Posterior vena cava (tissue), 2 donors: ENCODE measurements around the gene AOAH. TPM values are rescaled to one million over a fixed set of nuclear protein-coding genes. Genes with fewer than 3 reads are reported as not detected.

Experiments used
- DNase-seq: peaks from one replicate; pipeline ENCODE4 v3.0.0-alpha.2; 2020; ENCODE audit warnings: low spot score
- intact Hi-C, 2 donors: fragments of 100-400 bp; cut with DNase I; formaldehyde crosslinking; loops; one replicate each; pipeline versions ENCODE4 v1.14.1 to v1.14.2; 2022 to 2023
- total RNA-seq, 2 donors: library from RNA; stranded (reverse); fragmentation: NEBNext Ultra II Directional; extraction: Animal tissue kit (Norgen Biotek cat#: 25700); gene quantifications; one replicate each; pipeline ENCODE4 v1.2.1, GENCODE V29; 2021
- donor health status: DM: yes; HTN: yes; CAD: no.
- donor health status: DM: yes; HTN: yes; CAD: no.

AOAH gene
- total RNA-seq, 2 donors from 2014 or later, result 6.1 to 12.9 TPM

GRCh38 chr7:36597090-36597773, 127.1 kb downstream of the AOAH start:
- DNase-seq, result no peak
- intact Hi-C loops, result no loop called here

DNA sequence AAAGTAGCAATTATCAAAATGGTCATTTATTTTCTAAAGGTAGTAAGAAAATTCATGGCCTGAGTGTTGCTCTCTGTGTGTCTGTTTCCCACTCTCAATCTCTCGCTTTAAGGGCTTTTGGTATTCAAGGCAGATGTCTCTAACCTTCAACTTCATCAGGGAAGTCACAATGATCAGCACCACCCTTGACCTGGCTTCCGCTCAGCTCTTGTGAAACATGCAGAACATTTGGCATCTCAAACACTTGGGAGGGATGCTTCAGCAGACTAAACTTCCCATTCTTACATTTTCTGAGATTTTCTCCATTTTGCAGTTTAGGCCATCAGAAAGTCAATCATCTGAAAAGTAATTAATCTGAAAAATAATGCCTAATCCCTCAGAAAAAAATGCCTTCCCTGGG, 129.8 kb downstream of the AOAH start:
- DNase-seq, result no peak
- intact Hi-C loops, result no loop called here

- no peak for DNase-seq
- intact Hi-C loops, result no loop called here
These were observed 132.7 kb downstream of the AOAH start for GRCh38 chr7:36591636-36592035.

DNA sequence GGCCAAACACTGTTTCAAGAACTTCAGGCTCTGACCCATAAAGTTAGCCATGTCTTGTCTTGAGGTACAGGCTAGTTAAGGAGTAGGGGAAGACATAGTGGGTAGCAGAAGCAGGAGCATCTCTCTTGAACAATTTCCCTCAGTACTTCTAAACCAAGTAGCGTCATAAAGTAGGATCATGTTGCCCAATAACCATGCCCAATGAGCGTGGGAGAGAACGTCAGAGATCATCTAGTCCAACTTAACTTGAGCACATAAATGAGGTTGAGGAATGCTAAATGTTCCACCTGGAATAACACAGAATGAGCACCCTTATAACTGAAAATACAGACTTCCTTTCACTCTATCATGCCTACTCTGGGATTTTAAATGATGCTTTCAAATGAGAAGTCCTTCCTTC, 134.9 kb downstream of the AOAH start:
- DNase-seq, result no peak
- intact Hi-C loops, result no loop called here

DNA sequence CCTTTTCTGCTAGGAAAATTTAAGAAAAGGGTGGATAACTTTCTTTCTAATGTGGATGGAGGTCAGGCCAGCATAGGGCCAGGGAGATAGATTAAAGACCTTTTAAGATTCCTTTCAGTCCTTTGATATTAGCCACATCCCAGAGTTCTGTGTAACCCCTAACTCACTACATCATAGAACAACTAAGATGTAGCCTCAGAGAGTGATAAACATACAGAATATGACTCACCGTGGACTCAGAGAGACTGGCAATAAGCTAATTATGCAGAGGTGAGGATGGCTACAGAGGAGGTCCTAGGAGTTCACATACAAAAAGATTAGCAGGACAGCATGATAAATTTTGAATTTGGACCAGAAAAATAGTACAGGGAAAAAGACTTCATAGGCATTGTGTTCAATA, 141.0 kb downstream of the AOAH start:
- intact Hi-C loops, result no loop called here
- DNase-seq, result no peak

- no peak for DNase-seq
- intact Hi-C loops, result no loop called here
These were observed 148.5 kb downstream of the AOAH start for GRCh38 chr7:36575832-36576231.

GRCh38 chr7:36573066-36573465, 151.2 kb downstream of the AOAH start:
- intact Hi-C loops, result no loop called here
- no peak for DNase-seq

- intact Hi-C loops, result no loop called here
- DNase-seq, result no peak
These were observed 153.1 kb downstream of the AOAH start for GRCh38 chr7:36571190-36571560.

GRCh38 chr7:36570528-36571189, 153.6 kb downstream of the AOAH start:
- intact Hi-C loops, result no loop called here
- DNase-seq, result no peak

- no peak for DNase-seq
- intact Hi-C loops, result no loop called here
These were observed 155.8 kb downstream of the AOAH start for GRCh38 chr7:36568452-36568849.

- intact Hi-C loops, result no loop called here
- DNase-seq, result no peak
These were observed 156.4 kb downstream of the AOAH start for GRCh38 chr7:36567699-36568451.

DNA sequence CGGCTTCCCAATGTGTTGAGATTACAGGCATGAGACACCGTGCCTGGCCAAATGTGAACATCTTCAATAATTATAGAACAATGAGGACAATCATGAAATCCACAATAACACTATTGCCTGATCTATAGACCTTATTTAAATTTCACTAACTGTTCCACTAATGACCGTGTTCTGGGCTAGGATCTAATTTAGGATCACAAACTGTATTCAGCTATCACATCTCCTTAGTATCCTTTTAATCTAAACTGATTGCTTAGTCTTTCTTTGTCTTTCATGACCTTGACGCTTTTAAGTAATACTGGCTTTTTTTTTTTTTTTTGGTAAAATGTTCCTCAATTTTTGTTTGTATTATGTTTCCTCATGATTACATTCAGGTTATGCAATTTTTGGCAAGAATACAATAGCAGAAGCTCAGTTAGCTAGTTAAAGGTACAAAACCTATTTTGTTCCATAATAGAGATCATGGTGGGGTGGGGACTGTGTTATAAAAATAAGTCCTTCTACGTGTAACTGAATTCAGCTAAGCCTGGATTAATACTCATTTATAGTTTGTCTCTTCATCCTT, 158.4 kb downstream of the AOAH start:
- intact Hi-C loops, result no loop called here
- DNase-seq, result no peak

DNA sequence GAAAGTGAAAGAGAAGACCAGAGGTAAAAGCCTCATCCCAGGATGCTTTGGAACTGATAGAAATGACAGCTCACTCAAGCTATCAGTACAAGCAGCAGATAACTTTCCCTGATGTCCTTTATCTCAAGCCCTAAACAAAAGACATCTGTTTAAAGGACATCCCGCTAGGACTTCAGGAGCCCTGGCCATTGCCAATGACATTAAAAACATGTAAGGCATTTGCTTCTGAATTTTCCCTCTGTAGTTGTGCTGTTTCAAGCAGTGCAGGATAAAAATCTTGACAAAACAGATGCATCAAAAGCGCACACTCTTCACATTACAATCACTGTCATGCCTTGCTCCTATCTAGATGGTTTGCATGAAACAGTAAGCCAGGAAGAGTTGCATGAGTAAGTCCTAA, 159.8 kb downstream of the AOAH start:
- intact Hi-C loops, result no loop called here
- no peak for DNase-seq

DNA sequence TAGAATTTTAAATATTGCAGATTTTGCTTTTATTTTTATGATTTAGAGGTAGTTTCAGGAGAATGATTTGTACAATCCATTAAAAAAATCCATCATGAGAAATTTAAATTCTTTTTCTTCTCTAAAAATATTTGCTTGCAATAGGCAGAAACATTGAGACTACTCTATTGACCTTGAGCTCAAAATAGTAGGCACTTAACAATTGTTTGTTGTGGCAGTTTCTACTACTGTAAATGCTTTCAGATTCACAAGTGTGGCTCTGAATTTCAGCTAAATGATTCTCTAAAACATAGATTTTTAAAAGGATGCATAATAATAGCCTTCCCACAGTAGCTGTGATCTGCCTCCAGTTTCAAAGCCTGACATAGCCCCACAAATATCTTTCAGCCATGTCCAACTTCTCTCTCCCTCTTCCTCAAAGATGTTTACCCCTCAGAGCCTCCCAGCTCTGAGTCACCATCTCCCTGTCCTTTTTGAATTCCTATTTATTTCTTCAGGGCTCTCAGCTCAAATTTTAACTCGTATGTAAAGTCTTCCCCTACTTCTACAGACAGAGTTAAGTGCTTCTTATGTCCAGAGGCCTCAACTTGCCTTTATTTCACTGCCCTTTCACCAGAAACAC, 160.5 kb downstream of the AOAH start:
- intact Hi-C loops, result no loop called here
- DNase-seq, result no peak

DNA sequence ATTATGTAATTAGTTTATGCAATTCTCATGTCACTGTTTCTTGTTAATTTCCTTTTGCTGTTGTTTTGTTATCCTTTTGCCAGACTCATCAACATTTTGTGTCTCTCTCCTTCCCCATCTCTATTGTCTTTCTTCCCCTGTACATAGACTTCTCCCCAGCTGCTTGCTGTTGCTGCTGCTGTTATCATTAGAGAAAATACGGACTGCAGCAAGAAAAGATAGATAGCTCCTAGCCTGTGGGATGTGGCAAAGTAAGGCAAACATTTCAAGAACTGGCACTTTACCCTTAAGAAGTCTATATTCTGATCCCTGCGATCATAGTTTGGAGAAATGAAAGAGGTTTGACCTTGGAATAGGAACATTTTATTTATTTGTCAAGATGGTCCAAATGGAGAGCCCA, 162.2 kb downstream of the AOAH start:
- intact Hi-C loops, result no loop called here
- no peak for DNase-seq

- DNase-seq, result no peak
- intact Hi-C loops, result no loop called here
These were observed 175.3 kb downstream of the AOAH start for GRCh38 chr7:36549029-36549428.

DNA sequence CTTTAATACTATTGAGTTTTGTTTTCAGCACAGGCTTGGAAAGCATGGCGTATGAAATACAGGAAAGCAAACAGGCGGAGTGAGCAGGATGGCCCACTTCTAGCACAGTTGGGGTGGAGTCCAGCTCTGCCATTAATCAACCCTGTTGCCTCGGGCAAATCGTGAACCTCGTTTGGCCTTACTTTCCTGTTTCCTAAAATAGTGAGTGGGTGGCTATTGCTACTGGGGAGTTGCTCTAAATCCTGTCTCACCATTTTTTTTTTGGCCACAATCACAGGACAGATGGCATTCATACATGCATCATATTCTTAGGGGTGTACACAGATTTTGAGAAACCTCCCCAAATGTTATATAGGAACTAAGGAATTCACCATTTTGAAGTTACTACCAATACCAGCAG, 176.9 kb downstream of the AOAH start:
- intact Hi-C loops, result no loop called here
- no peak for DNase-seq

GRCh38 chr7:36546331-36546730, 178.0 kb downstream of the AOAH start:
- DNase-seq, result no peak
- intact Hi-C loops, result no loop called here

- intact Hi-C loops, result no loop called here
- no peak for DNase-seq
These were observed 179.0 kb downstream of the AOAH start for GRCh38 chr7:36545291-36545690.

- intact Hi-C loops, result no loop called here
- DNase-seq, result no peak
These were observed 186.2 kb downstream of the AOAH start for GRCh38 chr7:36538126-36538525.
